Upper lobe of left lung (tissue), 6 donors: Measurements from ENCODE around the gene MID1IP1. TPM values are rescaled to one million over a fixed set of nuclear protein-coding genes. Genes with fewer than 3 reads are reported as not detected.

ENCODE experiments used
- ATAC-seq, 2 donors: fragments of 200-7000 bp; cut with Tn5 transposase; one replicate each; pipeline ENCODE4 v1.9.1; 2022; ENCODE audit warnings: mild to moderate bottlenecking in 2 of 2, moderate library complexity in 2 of 2; ENCODE audit not compliant: low FRiP score in 2 of 2
- DNase-seq, 2 donors: peaks; one replicate each; pipeline ENCODE4 v3.0.0-alpha.2; 2019 to 2020
- H3K27ac ChIP-seq, 4 donors: fragments of 200-600 bp; sonication (generic); one replicate each; pipeline ENCODE4 v1.5.1; 2016 to 2019
- H3K27me3 ChIP-seq, 4 donors: fragments of 200-600 bp; sonication (generic); one replicate each; pipeline ENCODE4 v1.5.1; 2017 to 2019
- H3K36me3 ChIP-seq, 4 donors: fragments of 200-600 bp; sonication (generic); one replicate each; pipeline ENCODE4 v1.5.1; 2016 to 2019
- H3K4me1 ChIP-seq, 4 donors: fragments of 200-600 bp; sonication (generic); one replicate each; pipeline ENCODE4 v1.5.1; 2018 to 2019
- H3K4me3 ChIP-seq, 4 donors: fragments of 200-600 bp; sonication (generic); one replicate each; pipeline ENCODE4 v1.5.1; 2017 to 2019; ENCODE audit warnings: mild to moderate bottlenecking in 2 of 4, moderate library complexity in 1 of 4
- H3K9me3 ChIP-seq, 4 donors: fragments of 200-600 bp; sonication (generic); one replicate each; pipeline ENCODE4 v1.5.1; 2018 to 2019
- CTCF ChIP-seq, 6 experiments: fragments of 450-650 bp in 4 of 6; fragments of 200-600 bp in 2 of 6; sonication (generic) in 2 of 6; IDR thresholded peaks; one replicate each; pipeline ENCODE4 v1.5.1; 2016 to 2019; ENCODE audit warnings: antibody characterized with exemption in 6 of 6
- EP300 ChIP-seq, 4 donors: sonication (generic); formaldehyde crosslinking; IDR thresholded peaks; one replicate each; pipeline ENCODE4 v1.5.1; 2017; ENCODE audit warnings: antibody characterized with exemption in 4 of 4, control low read depth in 2 of 4
- POLR2A ChIP-seq, 4 donors: fragments of 450-650 bp; IDR thresholded peaks; one replicate each; pipeline ENCODE4 v1.5.1; 2016 to 2017; ENCODE audit warnings: antibody characterized with exemption in 4 of 4, mild to moderate bottlenecking in 2 of 4
- POLR2AphosphoS5 ChIP-seq, 2 donors: sonication (generic); formaldehyde crosslinking; IDR thresholded peaks; one replicate each; pipeline ENCODE4 v1.5.1; 2017; ENCODE audit warnings: antibody characterized with exemption in 2 of 2
- WGBS, 2 donors: methylation state at CpG; one replicate each; pipeline ENCODE4 v1.1.5; 2017 to 2018; 5-methylcytosine and 5-hydroxymethylcytosine counted together
- total RNA-seq, 6 donors: library from RNA; depleted of rRNA in 4 of 6; stranded (reverse); fragments of >200 nt in 4 of 6; gene quantifications; one replicate each; pipeline versions ENCODE4 v1.1.0 to v1.2.1, GENCODE V29; 2016 to 2021
- donor health status: DM: no; HTN: no; CAD: no; lungs with moderate emphysema.
- donor health status: DM: no; HTN: yes; CAD: no; lungs with severe emphysema.

MID1IP1 gene
- total RNA-seq, 6 donors from 2014 or later = 88.0 to 187 (median 121) TPM

DNA sequence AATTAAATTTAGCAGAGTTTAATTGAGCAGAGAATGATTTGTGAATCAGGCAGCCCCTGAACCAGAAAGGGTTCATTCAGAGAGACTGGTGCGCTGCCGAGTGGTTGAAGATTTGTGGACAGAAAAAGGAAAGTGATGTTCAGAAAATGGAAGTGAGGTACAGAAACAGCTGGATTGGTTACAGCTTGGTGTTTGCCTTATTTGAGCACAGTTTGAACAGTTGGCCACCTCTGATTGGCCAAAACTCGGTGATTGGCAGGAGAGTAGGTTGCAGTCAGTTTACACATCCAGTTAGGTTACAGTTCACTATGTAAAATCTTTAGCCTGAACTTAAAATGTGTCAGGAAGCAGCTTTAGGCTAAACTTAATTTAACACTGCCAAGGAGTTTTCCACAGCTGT lies 14.9 kb downstream of the MID1IP1 start:
- H3K4me1 ChIP-seq = peaks cover 9 to 19% (median 15%) of the 10 kb centered on the region in 4 donors
- DNase-seq (no peak), ATAC-seq (no peak)
- TF ChIP-seq POLR2A (IDR thresholded peaks at IDR 0.05) (no peak), CTCF (IDR thresholded peaks at IDR 0.05) (no peak), EP300 (IDR thresholded peaks at IDR 0.05) (no peak), POLR2AphosphoS5 (IDR thresholded peaks at IDR 0.05) (no peak)
- no peaks in the 10 kb centered on the region for H3K27me3 ChIP-seq
- H3K4me3 ChIP-seq = no peak overlapping the region
- 69 to 81% methylated on average over 3 of the region's 3 CpGs for WGBS, 2 donors
- H3K36me3 ChIP-seq = no peaks in the 10 kb centered on the region
- H3K27ac ChIP-seq = peak overlapping the region in 2 of 4 donors; percentile 26 to 61
- H3K9me3 ChIP-seq = no peaks in the 10 kb centered on the region

DNA sequence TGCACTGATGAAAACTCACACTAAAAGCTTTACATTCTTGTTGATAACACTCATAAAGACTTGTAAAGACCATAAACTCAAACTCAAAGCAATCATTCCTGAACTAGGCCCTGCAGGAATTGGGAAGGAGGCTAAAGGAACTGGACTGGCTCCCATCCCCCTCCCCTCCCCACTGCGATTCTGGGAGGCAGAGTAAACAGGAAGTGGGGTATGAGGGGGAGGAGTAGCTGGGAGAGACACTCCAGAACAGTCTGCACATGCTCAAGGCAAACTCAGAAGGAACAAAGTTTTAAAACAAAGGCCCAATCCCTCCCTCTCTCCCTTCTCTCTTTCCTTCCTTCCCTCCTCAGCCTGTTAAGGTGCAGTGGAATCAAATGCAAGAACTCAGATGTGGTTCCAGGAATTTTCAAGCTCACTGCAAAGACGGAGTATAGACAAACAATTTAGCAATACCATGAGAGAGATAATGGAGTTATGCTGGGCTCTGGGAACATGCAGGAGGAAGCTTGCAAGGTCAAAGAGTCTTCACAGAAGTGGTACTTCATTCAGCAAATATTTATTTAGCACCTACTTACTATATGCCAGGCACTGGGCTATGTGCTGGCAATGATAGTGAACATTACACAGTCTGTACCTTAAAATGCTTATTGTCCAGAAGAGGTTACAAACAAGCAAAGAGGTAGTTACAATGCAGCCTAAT lies 15.9 kb downstream of the MID1IP1 start:
- Histone ChIP-seq H3K27me3 (no peaks in the 10 kb centered on the region), H3K36me3 (no peaks in the 10 kb centered on the region), H3K4me1 (peaks cover 9 to 19% (median 15%) of the 10 kb centered on the region in 4 donors), H3K27ac (peak overlapping the region in 3 of 4 donors; percentile 49 to 61 (median 52)), H3K4me3 (no peak overlapping the region), H3K9me3 (no peaks in the 10 kb centered on the region)
- TF ChIP-seq POLR2AphosphoS5 (IDR thresholded peaks at IDR 0.05) (peak in 1 of 2 donors; percentile 25), EP300 (IDR thresholded peaks at IDR 0.05) (no peak)
- WGBS, 2 donors = 0 to 12% methylated on average over 2 of the region's 2 CpGs
- DNase-seq (peak in 1 of 2 donors; percentile 46), ATAC-seq (peak; percentile 59 to 75)

GRCh38 chrX:38819163-38819562 lies 17.9 kb downstream of the MID1IP1 start:
- no peaks in the 10 kb centered on the region for H3K9me3 ChIP-seq
- no peak for ATAC-seq
- TF ChIP-seq POLR2AphosphoS5 (IDR thresholded peaks at IDR 0.05) (no peak), EP300 (IDR thresholded peaks at IDR 0.05) (no peak), POLR2A (IDR thresholded peaks at IDR 0.05) (no peak), CTCF (IDR thresholded peaks at IDR 0.05) (no peak)
- 92% methylated on average over 1 of the region's 1 CpG for WGBS, 2 donors
- H3K27ac ChIP-seq = no peak overlapping the region
- H3K36me3 ChIP-seq = no peaks in the 10 kb centered on the region
- peaks cover 9 to 19% (median 15%) of the 10 kb centered on the region in 4 donors for H3K4me1 ChIP-seq
- no peaks in the 10 kb centered on the region for H3K27me3 ChIP-seq
- DNase-seq = no peak
- H3K4me3 ChIP-seq = no peak overlapping the region

DNA sequence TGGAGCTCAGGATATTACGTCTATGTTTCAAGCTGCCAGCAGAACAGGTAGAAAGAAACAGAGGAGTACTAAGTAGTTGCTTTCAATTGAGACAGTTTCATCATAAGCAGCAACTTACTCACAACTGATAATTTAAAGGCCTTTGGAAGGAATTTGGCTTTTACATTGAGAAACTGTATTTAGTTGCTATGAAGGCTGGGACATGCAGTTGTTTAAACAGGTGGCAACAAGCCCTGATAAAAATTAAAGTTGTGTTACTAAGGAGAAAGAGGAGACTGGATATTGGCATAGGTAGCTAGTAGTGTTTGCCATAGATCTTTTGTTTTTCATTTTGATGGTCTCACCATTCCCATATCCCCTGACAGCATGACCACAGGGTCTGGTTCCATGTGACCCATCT lies 18.4 kb downstream of the MID1IP1 start:
- H3K9me3 ChIP-seq = no peaks in the 10 kb centered on the region
- DNase-seq = no peak
- no peak overlapping the region for H3K27ac ChIP-seq
- no peaks in the 10 kb centered on the region for H3K36me3 ChIP-seq
- H3K4me1 ChIP-seq = peaks cover 9 to 19% (median 15%) of the 10 kb centered on the region in 4 donors
- H3K4me3 ChIP-seq = no peak overlapping the region
- 91 to 100% methylated on average over 1 of the region's 1 CpG for WGBS, 2 donors
- H3K27me3 ChIP-seq = no peaks in the 10 kb centered on the region
- ATAC-seq = no peak
- TF ChIP-seq POLR2AphosphoS5 (IDR thresholded peaks at IDR 0.05) (no peak), EP300 (IDR thresholded peaks at IDR 0.05) (no peak), CTCF (IDR thresholded peaks at IDR 0.05) (no peak)

DNA sequence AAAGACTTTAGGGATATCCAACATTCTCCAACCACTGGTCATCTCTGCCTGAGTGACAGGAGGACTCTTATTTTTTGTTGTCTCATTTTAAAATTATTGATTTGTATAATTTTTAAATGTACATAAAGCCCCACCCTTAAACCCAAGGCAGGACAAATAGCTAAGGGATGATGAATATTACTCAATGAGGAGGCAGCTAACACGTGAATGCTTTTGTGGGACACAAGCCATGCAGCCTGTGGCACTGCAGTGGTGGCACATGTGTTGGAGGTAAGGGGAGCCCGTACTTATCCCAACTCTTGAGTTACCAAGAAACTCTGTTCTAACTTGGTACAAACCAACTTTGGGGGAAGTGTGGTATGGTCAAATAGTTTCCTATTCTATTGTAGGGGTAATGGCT lies 19.5 kb downstream of the MID1IP1 start:
- Histone ChIP-seq H3K4me1 (peaks cover 9 to 19% (median 15%) of the 10 kb centered on the region in 4 donors), H3K9me3 (no peaks in the 10 kb centered on the region), H3K4me3 (no peak overlapping the region), H3K36me3 (no peaks in the 10 kb centered on the region), H3K27ac (no peak overlapping the region), H3K27me3 (no peaks in the 10 kb centered on the region)
- 75 to 83% methylated on average over 2 of the region's 2 CpGs for WGBS, 2 donors
- ATAC-seq (no peak), DNase-seq (no peak)
- TF ChIP-seq EP300 (IDR thresholded peaks at IDR 0.05) (no peak), POLR2A (IDR thresholded peaks at IDR 0.05) (no peak), POLR2AphosphoS5 (IDR thresholded peaks at IDR 0.05) (no peak), CTCF (IDR thresholded peaks at IDR 0.05) (no peak)
